ENCODE data around the gene ZNF385B.

- TF ChIP-seq POLR2A (IDR thresholded peaks at IDR 0.05) (no peak), CTCF (IDR thresholded peaks at IDR 0.05) (no peak), EP300 (IDR thresholded peaks at IDR 0.05) (no peak)
Measured at GRCh38 chr2:179772346-179772745, 89.1 kb downstream of the ZNF385B start.

Measured in stomach (tissue), 4 donors.